D721Med (cell line): ENCODE measurements around the gene HIGD2B.

ENCODE experiments used
- DNase-seq: peaks from one replicate; pipeline ENCODE4 v3.0.0; 2011; ENCODE audit warnings: low spot score; ENCODE audit not compliant: insufficient read length
- FAIRE-seq: peaks from 2 replicates; lab custom pipeline; 2011; peaks lifted over from hg19 to GRCh38; lab: Jason Lieb, UNC
- TF ChIP-seq, protein P1 (sequence below): IDR thresholded peaks from 2 replicates; pipeline ENCODE4 v1.5.1; 2012; ENCODE audit warnings: mild to moderate bottlenecking, control low read depth; ENCODE audit not compliant: insufficient read depth; ENCODE audit errors: missing control alignments

Gene HIGD2B

DNA sequence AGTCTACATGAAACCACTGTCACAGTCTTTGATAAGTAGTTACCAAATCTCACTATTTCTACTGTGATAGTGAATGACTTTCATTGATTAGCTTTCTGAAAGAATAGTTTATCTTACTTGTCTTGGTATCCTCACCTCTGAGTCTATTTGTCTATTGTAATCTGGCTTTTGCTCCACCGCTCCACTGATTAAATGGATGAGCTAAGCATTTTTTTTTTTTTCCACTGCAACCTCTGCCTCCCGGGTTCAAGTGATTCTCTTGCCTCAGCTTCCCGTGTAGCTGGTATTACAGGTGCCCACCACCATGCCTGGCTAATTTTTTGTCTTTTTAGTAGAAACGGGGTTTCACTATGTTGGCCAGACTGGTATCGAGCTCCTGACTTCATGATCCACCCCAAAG lies 13.0 kb upstream of the HIGD2B start:
- FAIRE-seq (no peak), DNase-seq (no peak)
- TF ChIP-seq, protein P1, sequence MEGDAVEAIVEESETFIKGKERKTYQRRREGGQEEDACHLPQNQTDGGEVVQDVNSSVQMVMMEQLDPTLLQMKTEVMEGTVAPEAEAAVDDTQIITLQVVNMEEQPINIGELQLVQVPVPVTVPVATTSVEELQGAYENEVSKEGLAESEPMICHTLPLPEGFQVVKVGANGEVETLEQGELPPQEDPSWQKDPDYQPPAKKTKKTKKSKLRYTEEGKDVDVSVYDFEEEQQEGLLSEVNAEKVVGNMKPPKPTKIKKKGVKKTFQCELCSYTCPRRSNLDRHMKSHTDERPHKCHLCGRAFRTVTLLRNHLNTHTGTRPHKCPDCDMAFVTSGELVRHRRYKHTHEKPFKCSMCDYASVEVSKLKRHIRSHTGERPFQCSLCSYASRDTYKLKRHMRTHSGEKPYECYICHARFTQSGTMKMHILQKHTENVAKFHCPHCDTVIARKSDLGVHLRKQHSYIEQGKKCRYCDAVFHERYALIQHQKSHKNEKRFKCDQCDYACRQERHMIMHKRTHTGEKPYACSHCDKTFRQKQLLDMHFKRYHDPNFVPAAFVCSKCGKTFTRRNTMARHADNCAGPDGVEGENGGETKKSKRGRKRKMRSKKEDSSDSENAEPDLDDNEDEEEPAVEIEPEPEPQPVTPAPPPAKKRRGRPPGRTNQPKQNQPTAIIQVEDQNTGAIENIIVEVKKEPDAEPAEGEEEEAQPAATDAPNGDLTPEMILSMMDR, result no peak

DNA sequence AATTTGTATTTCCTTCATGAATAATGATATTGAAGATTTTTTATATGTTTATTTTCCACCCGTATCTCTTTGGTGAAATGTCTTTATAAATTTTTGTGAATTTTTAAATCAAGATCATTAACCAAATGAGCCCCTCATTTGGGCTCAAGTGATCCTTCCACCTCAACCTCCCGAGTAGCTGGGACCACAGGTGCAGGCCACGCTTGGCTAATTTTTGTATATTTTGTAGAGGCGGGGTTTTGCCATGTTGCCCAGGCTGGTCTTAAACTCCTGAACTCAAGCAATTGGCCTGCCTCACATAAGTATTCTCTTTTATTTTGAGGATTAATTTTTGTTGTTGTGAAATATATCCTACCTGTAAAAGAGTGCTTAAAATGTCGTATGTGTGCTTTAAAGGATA lies 5.0 kb upstream of the HIGD2B start:
- no peak for DNase-seq
- TF ChIP-seq, protein P1, result no peak
- FAIRE-seq, result no peak

DNA sequence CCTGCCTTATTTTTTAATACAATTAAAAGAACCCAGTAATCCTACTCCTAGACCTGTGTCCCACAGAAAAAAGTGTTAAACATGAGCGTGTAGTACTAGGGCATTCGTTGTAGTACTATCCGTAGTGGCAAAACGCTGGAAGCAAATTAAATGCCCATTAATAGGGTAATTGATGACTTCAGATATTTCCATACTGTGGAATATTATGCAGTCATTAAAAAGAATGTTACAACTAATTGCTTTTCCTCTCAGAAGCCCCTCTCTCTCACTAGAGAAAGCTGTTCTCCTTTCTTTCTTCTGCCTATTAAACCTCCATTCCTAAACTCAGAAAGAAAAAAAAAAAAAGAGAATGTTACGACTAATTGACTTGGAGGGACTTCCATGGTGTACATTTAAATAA lies 2.7 kb upstream of the HIGD2B start:
- TF ChIP-seq, protein P1, result no peak
- no peak for FAIRE-seq
- no peak for DNase-seq

DNA sequence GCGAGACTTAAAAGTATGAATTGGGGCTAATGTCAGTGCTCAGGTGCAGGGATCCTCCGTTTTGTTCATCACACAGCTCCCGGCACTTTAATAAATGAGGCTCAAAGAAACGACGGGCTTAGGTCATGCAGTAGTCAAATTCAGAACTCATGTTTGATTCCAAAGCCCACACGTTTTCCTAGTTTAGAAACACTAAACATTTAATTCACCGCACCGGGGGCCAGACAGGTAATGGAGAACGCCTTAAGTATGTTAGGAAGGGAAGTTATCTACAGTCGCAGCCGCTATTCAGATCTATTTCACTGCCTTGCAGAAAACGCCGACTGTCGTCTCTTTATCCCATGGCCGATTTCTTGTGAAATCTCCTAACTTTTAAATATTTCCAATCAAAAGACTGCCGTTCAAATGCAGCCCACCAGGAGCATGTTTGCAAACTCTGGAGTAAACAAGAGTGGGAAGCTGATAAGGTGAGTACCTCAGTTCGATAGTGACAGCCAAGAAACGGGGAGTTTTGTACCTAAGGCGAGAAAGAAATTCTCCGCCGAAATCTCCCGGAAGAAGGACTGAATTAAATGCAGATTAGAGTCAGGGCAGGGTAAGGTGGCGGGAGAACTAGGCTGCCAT lies 569 bp downstream of the HIGD2B start:
- FAIRE-seq (no peak), DNase-seq (no peak)
- TF ChIP-seq, protein P1, result no peak

DNA sequence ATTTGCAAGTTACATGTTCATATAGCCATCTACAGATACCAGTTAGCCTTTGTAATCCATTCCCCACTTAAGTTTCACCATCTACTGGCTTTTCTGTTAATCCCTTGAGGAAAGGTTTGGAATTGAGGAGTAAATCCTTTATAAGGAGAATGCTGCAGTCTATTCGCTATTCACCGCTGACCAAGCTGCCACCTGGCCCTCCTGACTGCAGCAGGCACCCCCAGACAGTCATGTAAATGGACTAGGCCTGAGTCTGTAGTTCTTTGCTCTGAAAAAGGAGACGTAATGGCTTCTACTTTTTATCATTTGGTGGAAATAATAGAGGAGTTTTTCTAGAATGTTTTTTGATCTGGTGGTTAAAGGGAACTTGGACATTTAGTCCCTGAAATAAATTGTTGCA lies 3.2 kb downstream of the HIGD2B start:
- TF ChIP-seq, protein P1, result no peak
- no peak for FAIRE-seq
- no peak for DNase-seq

DNA sequence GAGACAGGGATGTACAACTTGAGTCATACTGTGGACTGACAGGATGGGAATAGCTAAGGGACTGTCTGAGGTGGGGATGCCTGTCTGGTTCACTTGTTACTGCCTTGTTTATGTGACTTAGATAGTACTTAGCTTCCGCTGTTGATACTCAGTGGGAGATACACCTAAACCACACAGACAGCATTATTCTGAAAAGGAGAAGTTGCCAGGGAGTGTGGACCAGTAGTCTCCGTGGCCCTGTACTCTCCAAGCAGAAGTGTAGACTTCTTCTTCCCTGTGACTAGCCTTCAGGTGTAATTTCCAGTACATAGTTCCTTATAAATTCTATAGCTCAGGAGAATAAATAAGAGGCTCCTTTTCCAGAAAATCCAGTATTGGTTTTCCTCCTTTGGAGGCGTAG lies 5.1 kb downstream of the HIGD2B start:
- TF ChIP-seq, protein P1, result no peak
- FAIRE-seq, result no peak

DNA sequence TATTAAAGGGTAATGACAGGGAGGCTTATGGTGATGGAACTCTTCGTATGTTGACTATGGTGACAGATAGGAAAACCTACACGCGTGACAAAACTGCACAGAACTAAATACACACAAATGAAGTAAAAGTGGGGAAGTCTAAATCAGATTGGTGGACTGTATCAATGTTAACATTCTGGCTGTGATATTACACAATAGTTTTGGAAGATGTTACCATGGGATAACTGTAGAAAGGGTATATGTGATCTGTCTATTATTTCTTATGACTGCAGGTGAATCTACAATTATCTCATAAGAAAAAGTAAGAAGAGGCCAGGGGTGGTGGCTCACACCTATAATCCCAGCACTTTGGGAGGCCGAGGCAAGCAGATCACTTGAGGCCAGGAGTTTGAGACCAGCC lies 9.1 kb downstream of the HIGD2B start:
- TF ChIP-seq, protein P1, result no peak
- no peak for DNase-seq
- FAIRE-seq, result no peak

More for the DNA sequence above, 5.1 kb downstream of the HIGD2B start:
- DNase-seq, result no peak
